ENCODE measurements around the gene DDX4. TPM values are rescaled to one million over a fixed set of nuclear protein-coding genes. Genes with fewer than 3 reads are reported as not detected.

DDX4 gene
- total and polyA plus RNA-seq, 8 donors: not detected

GRCh38 chr5:55701462-55702103, 36.3 kb upstream of the DDX4 start:
- intact Hi-C loops (cut with DNase I; ENCODE audit: low total_unique reads): no loop called here
- TF ChIP-seq POLR2A (IDR thresholded peaks at IDR 0.05): no peak
- TF ChIP-seq CTCF (IDR thresholded peaks at IDR 0.05): no peak
- TF ChIP-seq POLR2AphosphoS5 (IDR thresholded peaks at IDR 0.05): no peak
- no peak for TF ChIP-seq EP300 (IDR thresholded peaks at IDR 0.05)
- no peak for DNase-seq
- Histone ChIP-seq H3K9me3 (no peaks in the 10 kb centered on the region), H3K27ac (no peak overlapping the region), H3K36me3 (peaks cover 0 to 17% (median 15%) of the 10 kb centered on the region in 4 donors), H3K4me3 (no peak overlapping the region), H3K4me1 (no peaks in the 10 kb centered on the region), H3K27me3 (no peaks in the 10 kb centered on the region)
- 82 to 92% (median 90%) methylated on average over 3 of the region's 3 CpGs for WGBS, 5 donors

- no peaks in the 10 kb centered on the region for H3K4me1 ChIP-seq
- 25 to 37% (median 29%) methylated on average over 1 of the region's 1 CpG for whole genome bisulfite sequencing, 5 donors
- intact Hi-C loops (cut with DNase I; ENCODE audit: low total_unique reads): no loop called here
- DNase-seq: no peak
- peaks cover 0 to 10% (median 9%) of the 10 kb centered on the region in 4 donors for H3K36me3 ChIP-seq
- H3K9me3 ChIP-seq: no peaks in the 10 kb centered on the region
- H3K4me3 ChIP-seq: no peak overlapping the region
- no peaks in the 10 kb centered on the region for H3K27me3 ChIP-seq
- no peak for TF ChIP-seq POLR2A (IDR thresholded peaks at IDR 0.05)
- TF ChIP-seq EP300 (IDR thresholded peaks at IDR 0.05): no peak
- TF ChIP-seq CTCF (IDR thresholded peaks at IDR 0.05): no peak
- no peak for TF ChIP-seq POLR2AphosphoS5 (IDR thresholded peaks at IDR 0.05)
- H3K27ac ChIP-seq: no peak overlapping the region
These were observed 35.1 kb upstream of the DDX4 start for GRCh38 chr5:55702598-55703345.

GRCh38 chr5:55706230-55706629, 31.6 kb upstream of the DDX4 start:
- no peaks in the 10 kb centered on the region for H3K27me3 ChIP-seq
- no peaks in the 10 kb centered on the region for H3K9me3 ChIP-seq
- no peak for TF ChIP-seq CTCF (IDR thresholded peaks at IDR 0.05)
- no peak for TF ChIP-seq POLR2A (IDR thresholded peaks at IDR 0.05)
- TF ChIP-seq EP300 (IDR thresholded peaks at IDR 0.05): no peak
- no peak for TF ChIP-seq POLR2AphosphoS5 (IDR thresholded peaks at IDR 0.05)
- no peak for DNase-seq
- peaks cover 4 to 29% (median 17%) of the 10 kb centered on the region in 4 donors for H3K4me1 ChIP-seq
- intact Hi-C loops (cut with DNase I; ENCODE audit: low total_unique reads): no loop called here
- no peak overlapping the region for H3K27ac ChIP-seq
- H3K36me3 ChIP-seq: peaks cover 0 to 22% (median 10%) of the 10 kb centered on the region in 4 donors
- H3K4me3 ChIP-seq: no peak overlapping the region

- Histone ChIP-seq H3K9me3 (no peaks in the 10 kb centered on the region), H3K4me1 (peaks cover 8 to 42% (median 24%) of the 10 kb centered on the region in 4 donors), H3K27ac (no peak overlapping the region), H3K27me3 (no peaks in the 10 kb centered on the region), H3K36me3 (peaks cover 0 to 20% (median 4%) of the 10 kb centered on the region in 4 donors), H3K4me3 (no peak overlapping the region)
- intact Hi-C loops (cut with DNase I; ENCODE audit: low total_unique reads): no loop called here
- no peak for DNase-seq
- TF ChIP-seq POLR2A (IDR thresholded peaks at IDR 0.05) (no peak), CTCF (IDR thresholded peaks at IDR 0.05) (no peak)
These were observed 29.1 kb upstream of the DDX4 start for GRCh38 chr5:55708732-55709131.
